Central memory CD8-positive, alpha-beta T cell (primary cell): ENCODE results near the gene PRKAG2.
"Not testable (repeated sequence)": the region's sequence is repeated elsewhere in the genome, so short reads cannot be mapped to it uniquely, and the experiment has no call there.

Experiments used
- ATAC-seq: fragments of 150-1000 bp; cut with Tn5 transposase; replicated peaks from 2 replicates; pipeline ENCODE4 v1.10.0; 2022; ENCODE audit warnings: mild to moderate bottlenecking, moderate FRiP score, moderate number of reproducible peaks; ENCODE audit not compliant: poor library complexity, severe bottlenecking; ENCODE audit errors: extremely low read depth
- DNase-seq, 2 donors: peaks; one replicate each; pipeline ENCODE4 v3.0.0; 2021; ENCODE audit warnings: low spot score in 2 of 2
- H3K27ac Mint-ChIP-seq: one replicate; pipeline ENCODE4 v1.8.0; 2022; ENCODE audit warnings: low read depth, mild to moderate bottlenecking, moderate library complexity, mixed read lengths
- H3K27me3 Mint-ChIP-seq: one replicate; pipeline ENCODE4 v1.8.0; 2022; ENCODE audit warnings: mixed read lengths
- H3K36me3 Mint-ChIP-seq: one replicate; pipeline ENCODE4 v1.8.0; 2022; ENCODE audit warnings: mild to moderate bottlenecking, moderate library complexity, mixed read lengths; ENCODE audit not compliant: insufficient read depth
- H3K4me1 Mint-ChIP-seq: one replicate; pipeline ENCODE4 v1.8.0; 2022; ENCODE audit warnings: mixed read lengths
- H3K4me3 Mint-ChIP-seq: one replicate; pipeline ENCODE4 v1.8.0; 2022; ENCODE audit warnings: mild to moderate bottlenecking, moderate library complexity, mixed read lengths
- H3K9me3 Mint-ChIP-seq: one replicate; pipeline ENCODE4 v1.8.0; 2022; ENCODE audit warnings: mixed read lengths

PRKAG2 gene

DNA sequence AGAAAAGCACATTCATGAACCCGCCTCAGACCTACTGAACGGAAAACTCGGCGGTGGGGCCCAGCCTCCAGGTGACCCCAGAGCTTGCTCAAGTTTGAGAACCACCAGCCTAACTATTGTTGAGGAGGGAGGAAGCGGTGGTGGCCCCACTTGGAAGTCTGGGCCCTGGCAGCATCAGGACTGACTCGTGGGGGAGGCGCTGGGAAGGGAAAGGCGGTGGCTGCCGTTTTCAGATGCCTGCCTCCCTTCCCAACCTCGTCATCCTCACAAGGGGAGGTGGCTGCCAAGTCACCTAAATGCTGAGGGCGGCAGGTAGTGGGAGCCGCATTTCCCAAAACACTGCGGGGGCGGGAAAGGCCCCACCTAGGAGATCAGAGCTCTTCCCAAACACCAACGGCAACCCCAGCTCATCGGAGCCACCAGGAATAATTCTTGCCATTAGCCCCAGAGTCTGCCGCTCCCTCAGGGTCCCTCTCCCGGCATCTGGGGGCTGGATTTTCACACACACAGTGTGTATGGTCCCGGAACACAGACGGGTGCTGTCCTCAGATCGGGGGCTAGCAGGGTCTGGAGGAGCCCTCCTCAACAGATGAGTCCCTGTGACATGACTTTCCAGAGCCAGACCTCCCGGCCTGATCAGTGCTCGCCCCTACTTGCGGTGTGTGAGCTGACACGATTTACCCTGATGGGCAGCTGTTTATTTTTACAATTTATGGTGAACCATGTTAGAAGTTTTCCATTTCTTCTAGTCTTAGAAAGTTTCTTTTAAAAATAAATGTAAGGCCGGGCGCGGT is 31.3 kb downstream of the PRKAG2 start:
- Mint-ChIP-seq H3K27me3 (no peaks in the 10 kb centered on the region), H3K36me3 (peaks cover 11% of the 10 kb centered on the region), H3K27ac (no peak overlapping the region), H3K4me3 (no peak overlapping the region), H3K9me3 (no peaks in the 10 kb centered on the region), H3K4me1 (peaks cover under 1% of the 10 kb centered on the region)
- ATAC-seq (no peak), DNase-seq (no peak)

DNA sequence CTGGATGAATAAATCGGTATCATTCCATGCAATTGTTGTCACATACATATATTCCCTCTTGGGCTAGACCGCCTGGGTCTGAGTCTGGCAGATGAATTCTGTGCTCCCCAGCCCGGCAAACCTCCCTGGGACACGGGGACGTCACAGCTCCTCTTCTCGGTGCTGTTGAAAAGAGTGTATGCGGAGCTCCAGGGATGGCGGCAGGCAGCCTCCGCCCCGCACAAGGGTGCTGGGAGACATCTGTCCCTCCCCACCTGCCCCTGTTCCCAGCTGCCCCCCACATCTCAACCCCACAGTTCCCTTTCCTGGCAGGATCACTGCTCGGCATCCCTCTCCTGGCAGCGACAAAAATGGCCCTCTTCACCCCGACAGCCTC is 32.1 kb downstream of the PRKAG2 start:
- DNase-seq: no peak
- Mint-ChIP-seq H3K4me1 (no peaks in the 10 kb centered on the region), H3K9me3 (no peaks in the 10 kb centered on the region), H3K36me3 (peaks cover 11% of the 10 kb centered on the region), H3K27ac (no peak overlapping the region), H3K27me3 (no peaks in the 10 kb centered on the region), H3K4me3 (no peak overlapping the region)
- ATAC-seq: no peak

DNA sequence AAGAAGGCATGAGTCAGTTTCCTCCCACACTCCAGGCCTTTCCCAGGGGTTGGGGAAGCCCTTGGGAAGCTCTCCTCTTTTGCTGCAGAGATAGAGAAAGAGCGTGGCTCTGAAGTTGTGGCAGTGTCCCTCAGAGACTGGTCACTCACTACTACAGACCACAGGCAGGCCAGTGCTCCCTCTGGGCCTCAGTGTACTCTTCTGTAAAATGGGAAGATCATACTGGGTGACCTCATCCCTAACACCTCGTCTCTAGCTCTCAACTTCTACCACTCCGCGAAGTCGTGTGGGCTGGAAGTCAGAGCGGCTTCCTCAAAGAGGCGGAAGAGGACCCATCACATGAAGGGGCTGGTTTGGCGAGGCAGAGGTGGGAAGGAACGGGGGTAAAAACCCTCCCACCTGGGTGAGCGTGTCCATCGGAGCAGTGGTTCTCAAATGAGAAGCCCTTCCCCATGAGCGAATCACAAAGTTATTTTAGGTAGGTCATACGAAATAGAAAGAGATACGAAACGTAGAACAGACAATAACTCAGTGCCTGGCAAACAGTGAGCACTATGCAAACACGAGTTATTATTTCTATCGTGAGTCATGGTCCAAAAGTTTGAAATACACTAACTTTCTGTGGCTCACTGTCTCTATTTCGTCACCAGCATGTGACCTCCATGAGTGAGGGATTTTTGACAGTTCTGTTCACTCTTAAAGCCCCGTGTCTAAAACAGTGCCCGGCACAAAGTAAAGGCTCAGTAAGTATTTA is 32.7 kb downstream of the PRKAG2 start:
- Mint-ChIP-seq H3K27me3 (no peaks in the 10 kb centered on the region), H3K4me3 (no peak overlapping the region), H3K4me1 (peaks cover 6% of the 10 kb centered on the region), H3K27ac (no peak overlapping the region), H3K9me3 (no peaks in the 10 kb centered on the region), H3K36me3 (peaks cover 11% of the 10 kb centered on the region)
- no peak for DNase-seq
- ATAC-seq: no peak

DNA sequence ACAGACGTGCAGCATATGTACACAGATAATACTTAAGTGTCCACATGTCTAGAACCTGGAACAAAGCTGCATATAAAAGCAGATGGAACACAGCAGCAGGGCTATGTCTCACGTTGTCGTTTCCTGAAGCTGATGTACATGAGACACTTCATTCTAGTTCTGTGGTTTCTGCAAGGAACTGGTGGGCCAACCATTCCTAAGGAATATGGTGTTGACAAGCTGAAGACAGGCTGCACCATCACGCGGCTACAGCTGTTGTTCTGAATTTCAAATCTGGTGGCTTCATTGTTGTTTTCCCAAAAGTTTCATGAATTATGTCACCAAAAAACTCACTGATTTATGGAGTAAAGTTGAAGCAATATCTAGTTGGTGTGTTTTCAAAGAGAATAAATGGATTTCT is 33.7 kb downstream of the PRKAG2 start:
- no peak overlapping the region for H3K4me3 Mint-ChIP-seq
- H3K36me3 Mint-ChIP-seq: peaks cover 8% of the 10 kb centered on the region
- no peak for ATAC-seq
- no peaks in the 10 kb centered on the region for H3K9me3 Mint-ChIP-seq
- H3K27ac Mint-ChIP-seq: no peak overlapping the region
- no peaks in the 10 kb centered on the region for H3K27me3 Mint-ChIP-seq
- peaks cover 7% of the 10 kb centered on the region for H3K4me1 Mint-ChIP-seq
- DNase-seq: no peak

DNA sequence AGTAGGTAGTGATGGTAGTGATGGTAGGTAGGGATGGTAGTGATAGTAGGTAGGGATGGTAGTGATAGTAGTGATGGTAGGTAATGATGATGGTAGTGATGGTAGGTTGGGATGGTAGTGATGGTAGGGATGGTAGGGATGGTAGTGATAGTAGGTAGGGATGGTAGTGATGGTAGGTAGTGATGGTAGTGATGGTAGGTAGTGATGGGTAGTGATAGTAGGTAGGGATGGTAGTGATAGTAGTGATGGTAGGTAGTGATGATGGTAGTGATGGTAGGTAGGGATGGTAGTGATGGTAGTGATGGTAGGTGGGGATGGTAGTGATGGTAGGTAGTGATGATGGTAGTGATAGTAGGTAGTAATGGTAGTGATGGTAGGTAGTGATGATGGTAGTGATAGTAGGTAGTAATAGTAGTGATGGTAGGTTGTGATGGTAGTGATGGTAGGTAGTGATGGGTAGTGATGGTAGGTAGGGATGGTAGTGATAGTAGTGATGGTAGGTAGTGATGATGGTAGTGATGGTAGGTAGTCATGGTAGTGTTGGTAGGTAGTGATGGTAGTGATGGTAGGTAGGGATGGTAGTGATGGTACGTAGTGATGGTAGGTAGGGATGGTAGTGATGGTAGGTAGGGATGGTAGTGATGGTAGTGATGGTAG is 35.4 kb downstream of the PRKAG2 start:
- H3K9me3 Mint-ChIP-seq, ATAC-seq, H3K4me3 Mint-ChIP-seq, DNase-seq, H3K27ac Mint-ChIP-seq, H3K4me1 Mint-ChIP-seq, H3K36me3 Mint-ChIP-seq, H3K27me3 Mint-ChIP-seq: not testable (repeated sequence)

DNA sequence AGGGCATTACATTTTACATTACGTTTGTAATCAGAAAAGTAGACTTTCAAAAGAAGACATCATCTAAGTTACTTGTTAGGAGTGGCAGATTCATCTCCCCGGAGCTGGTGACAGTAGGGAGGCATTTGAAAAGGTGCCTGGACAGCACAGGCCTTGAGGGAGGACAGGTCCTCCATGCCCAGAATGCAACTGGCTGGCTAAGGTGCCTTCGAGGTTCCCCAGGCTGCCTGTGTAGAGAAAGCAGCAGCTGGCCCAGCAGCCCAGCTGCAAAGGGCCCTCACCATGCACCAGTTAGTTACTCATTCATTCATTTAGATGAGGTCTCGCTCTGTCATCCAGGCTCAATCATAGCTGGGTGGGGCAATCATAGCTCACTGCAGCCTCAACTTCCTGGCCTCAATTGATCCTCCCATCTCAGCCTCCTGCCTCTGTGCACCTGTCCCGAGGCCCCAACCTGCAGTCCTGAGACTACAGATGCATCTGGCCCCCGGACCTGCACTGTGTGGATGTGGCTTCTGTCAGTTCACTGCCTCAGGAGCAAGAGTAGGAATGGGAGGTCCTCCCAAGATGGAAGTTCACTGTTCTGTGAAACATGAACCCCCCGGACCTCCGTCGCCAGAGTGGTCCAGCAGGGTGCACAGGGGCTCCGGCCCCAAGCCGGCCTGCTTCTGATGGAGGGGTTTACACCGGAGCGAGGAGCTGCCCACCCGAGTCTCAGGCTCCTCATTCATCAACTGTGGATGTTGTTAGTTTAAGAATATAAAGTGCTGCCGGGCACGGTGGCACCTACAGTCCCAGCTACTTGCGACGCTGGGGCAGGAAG is 36.6 kb downstream of the PRKAG2 start:
- peaks cover 5% of the 10 kb centered on the region for H3K36me3 Mint-ChIP-seq
- H3K4me1 Mint-ChIP-seq: peaks cover 7% of the 10 kb centered on the region
- no peak for DNase-seq
- no peaks in the 10 kb centered on the region for H3K27me3 Mint-ChIP-seq
- no peaks in the 10 kb centered on the region for H3K9me3 Mint-ChIP-seq
- H3K27ac Mint-ChIP-seq: no peak overlapping the region
- no peak overlapping the region for H3K4me3 Mint-ChIP-seq
- ATAC-seq: no peak

DNA sequence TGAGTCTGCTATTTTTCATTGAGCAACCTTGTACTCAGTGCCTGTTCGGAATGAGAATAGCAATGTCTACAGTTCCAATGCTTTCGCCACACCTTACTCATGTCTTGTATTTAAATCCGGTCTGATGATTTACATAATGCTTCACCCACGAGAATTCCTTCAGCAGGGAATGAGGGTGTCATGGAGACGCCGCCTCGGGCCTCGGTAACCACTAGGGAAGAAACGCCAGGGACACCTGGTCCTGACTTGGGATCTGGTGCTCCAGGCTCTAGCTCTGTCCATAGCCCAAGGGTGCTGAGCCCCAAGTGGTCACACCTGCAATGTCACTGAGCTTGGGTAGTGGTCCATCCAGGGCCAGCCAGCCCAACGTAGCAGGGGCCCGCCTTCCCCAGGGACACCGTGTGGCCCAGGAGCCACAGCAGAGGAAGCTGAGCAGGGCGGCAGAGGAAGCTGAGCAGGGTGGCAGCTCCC is 37.4 kb downstream of the PRKAG2 start:
- Mint-ChIP-seq H3K4me1 (peaks cover 7% of the 10 kb centered on the region), H3K27ac (no peak overlapping the region), H3K9me3 (no peaks in the 10 kb centered on the region), H3K4me3 (peak overlapping the region; percentile 44), H3K27me3 (no peaks in the 10 kb centered on the region), H3K36me3 (peaks cover 3% of the 10 kb centered on the region)
- DNase-seq: no peak
- ATAC-seq: peak; percentile 6

DNA sequence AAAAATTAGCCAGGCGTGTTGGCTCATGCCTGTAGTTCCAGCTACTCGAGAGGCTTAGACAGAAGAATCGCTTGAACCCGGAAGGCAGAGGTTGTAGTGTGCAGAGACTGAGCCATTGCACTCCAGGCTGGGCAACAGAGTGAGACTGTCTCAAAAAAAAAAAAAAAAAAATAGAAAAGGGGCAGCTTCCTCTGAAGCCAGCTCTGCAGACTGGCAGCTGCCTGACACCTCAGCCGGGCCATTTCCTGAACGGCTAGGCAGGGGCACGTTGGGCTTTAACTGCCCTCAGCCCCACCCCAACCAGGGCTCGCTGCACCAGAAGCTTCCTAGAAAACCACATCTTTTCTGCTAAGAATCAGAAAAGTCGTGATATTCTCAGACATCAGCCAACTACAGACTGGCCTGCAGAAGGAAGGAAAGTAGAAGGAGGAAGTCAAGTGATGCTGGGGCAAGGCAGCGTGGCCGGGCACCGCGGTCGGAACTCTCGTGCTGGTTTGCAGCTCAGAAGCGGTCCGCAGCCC is 38.0 kb downstream of the PRKAG2 start:
- no peaks in the 10 kb centered on the region for H3K27me3 Mint-ChIP-seq
- DNase-seq: peak; percentile 35 to 60
- H3K4me3 Mint-ChIP-seq: peak overlapping the region; percentile 44
- no peaks in the 10 kb centered on the region for H3K9me3 Mint-ChIP-seq
- peak; percentile 92 for ATAC-seq
- no peak overlapping the region for H3K27ac Mint-ChIP-seq
- H3K36me3 Mint-ChIP-seq: peaks cover 1% of the 10 kb centered on the region
- H3K4me1 Mint-ChIP-seq: peaks cover 7% of the 10 kb centered on the region

DNA sequence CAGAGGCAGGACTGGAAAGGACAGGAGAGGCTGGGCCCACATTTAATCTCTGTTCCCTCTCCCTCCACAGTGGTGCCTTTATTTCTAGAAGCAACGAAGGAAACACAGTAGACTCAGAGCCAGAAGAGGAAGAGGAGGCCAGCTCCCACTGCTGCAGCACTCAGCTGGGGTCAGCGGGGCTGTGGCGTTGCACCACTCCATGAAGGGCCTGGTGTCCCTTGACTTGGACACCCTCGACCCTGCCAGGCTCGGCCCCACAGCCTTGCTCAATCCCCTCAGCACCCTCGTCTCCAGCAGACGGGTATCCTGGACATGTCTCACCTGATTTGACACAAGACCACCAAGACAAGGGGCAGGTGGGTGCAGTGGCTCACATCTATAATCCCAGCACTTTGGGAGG is 38.8 kb downstream of the PRKAG2 start:
- Mint-ChIP-seq H3K4me3 (no peak overlapping the region), H3K27ac (no peak overlapping the region), H3K4me1 (peaks cover 7% of the 10 kb centered on the region), H3K9me3 (no peaks in the 10 kb centered on the region), H3K36me3 (peaks cover 1% of the 10 kb centered on the region), H3K27me3 (no peaks in the 10 kb centered on the region)
- DNase-seq (no peak), ATAC-seq (no peak)

DNA sequence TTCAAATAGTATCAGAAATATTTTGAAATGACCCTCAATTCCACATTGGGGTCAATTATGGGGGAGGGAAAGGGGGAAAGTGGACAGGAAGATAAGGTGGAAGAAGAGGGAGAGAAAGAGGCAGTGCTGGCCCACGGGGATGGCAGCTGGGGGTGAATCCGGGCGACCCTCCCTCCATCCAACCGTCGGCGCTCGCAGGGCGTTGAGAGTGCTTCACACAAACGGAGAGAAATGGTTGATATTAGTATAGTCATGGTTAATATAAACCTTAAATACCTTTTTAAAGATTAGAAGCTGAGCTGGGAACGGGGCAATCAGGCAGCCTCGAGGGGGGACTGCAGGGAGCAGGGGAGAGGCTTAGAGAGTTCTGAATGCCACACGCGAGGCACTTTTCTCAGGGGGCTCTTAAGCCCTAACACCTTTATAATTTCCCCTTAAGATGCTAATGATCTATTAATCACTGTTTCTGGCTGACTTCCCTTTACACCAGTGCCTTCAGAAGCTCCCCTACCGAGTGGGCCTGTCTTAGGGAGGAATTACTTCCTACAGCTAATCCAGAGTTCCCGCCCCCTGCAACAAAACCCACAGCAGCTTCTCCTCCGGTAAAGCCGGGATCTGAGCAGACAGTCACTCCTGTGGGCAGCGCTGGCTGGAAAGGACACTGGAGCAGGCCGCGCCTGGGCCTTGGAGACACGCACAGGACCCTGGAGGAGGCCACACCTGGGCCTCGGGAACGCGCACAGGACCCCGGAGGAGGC is 39.5 kb downstream of the PRKAG2 start:
- no peak overlapping the region for H3K27ac Mint-ChIP-seq
- H3K27me3 Mint-ChIP-seq: no peaks in the 10 kb centered on the region
- H3K9me3 Mint-ChIP-seq: no peaks in the 10 kb centered on the region
- H3K36me3 Mint-ChIP-seq: peaks cover 1% of the 10 kb centered on the region
- peaks cover 7% of the 10 kb centered on the region for H3K4me1 Mint-ChIP-seq
- DNase-seq (no peak), ATAC-seq (no peak)
- no peak overlapping the region for H3K4me3 Mint-ChIP-seq

DNA sequence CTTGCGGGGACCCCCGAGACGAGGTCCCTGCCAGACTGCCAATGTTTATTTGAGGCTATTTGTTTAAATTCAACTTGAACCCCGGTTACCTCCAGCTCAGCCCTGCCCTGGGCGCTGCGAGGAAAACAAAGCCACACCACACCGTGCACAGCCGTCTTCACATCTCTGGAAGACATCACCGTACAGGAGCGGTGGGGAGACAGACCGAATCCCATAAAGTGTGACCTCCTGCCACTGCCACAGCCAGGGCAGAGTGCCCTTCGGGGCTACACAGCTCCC is 40.0 kb downstream of the PRKAG2 start:
- peaks cover 7% of the 10 kb centered on the region for H3K4me1 Mint-ChIP-seq
- ATAC-seq (no peak), DNase-seq (no peak)
- no peak overlapping the region for H3K27ac Mint-ChIP-seq
- H3K36me3 Mint-ChIP-seq: peaks cover 1% of the 10 kb centered on the region
- no peaks in the 10 kb centered on the region for H3K27me3 Mint-ChIP-seq
- H3K4me3 Mint-ChIP-seq: no peak overlapping the region
- no peaks in the 10 kb centered on the region for H3K9me3 Mint-ChIP-seq
